Neutrophil (primary cell): Measurements from ENCODE around the gene NOXA1.
A peak's percentile ranks its signal among the peaks of the same experiment; 100 is the strongest.
"Not testable (repeated sequence)": the region's sequence is repeated elsewhere in the genome, so short reads cannot be mapped to it uniquely, and the experiment has no call there.

Experiments used
- H3K27ac ChIP-seq: fragments of 200-600 bp; sonication (generic); 2 replicates; pipeline ENCODE4 v1.5.1; 2016; ENCODE audit warnings: mild to moderate bottlenecking, moderate library complexity
- H3K27me3 ChIP-seq: fragments of 200-600 bp; sonication (generic); 2 replicates; pipeline ENCODE4 v1.6.0; 2016; ENCODE audit warnings: mild to moderate bottlenecking
- H3K36me3 ChIP-seq: fragments of 200-600 bp; sonication (generic); 2 replicates; pipeline ENCODE4 v1.5.1; 2017
- H3K4me1 ChIP-seq, 2 experiments: fragments of 200-600 bp in 1 of 2; sonication (generic) in 1 of 2; 1 replicate in 1 of 2; 2 replicates in 1 of 2; pipeline versions ENCODE4 v1.5.1 to v1.6.1; 2013 to 2016; ENCODE audit warnings: low read depth in 1 of 2, low read length in 1 of 2, mild to moderate bottlenecking in 1 of 2, moderate library complexity in 1 of 2; ENCODE audit not compliant: control insufficient read depth in 1 of 2, insufficient read depth in 1 of 2
- H3K4me3 ChIP-seq, 2 experiments: fragments of 200-600 bp in 1 of 2; sonication (generic) in 1 of 2; 1 replicate in 1 of 2; 2 replicates in 1 of 2; pipeline ENCODE4 v1.5.1; 2013 to 2016; ENCODE audit warnings: low read depth in 1 of 2, low read length in 1 of 2, mild to moderate bottlenecking in 1 of 2, moderate library complexity in 1 of 2
- H3K9me3 ChIP-seq: fragments of 200-600 bp; sonication (generic); 2 replicates; pipeline ENCODE4 v1.5.1; 2016
- CTCF ChIP-seq: fragments of 200-600 bp; sonication (generic); IDR thresholded peaks from 2 replicates; pipeline ENCODE4 v1.5.1; 2016; ENCODE audit warnings: antibody characterized with exemption

The NOXA1 gene

GRCh38 chr9:137448602-137448962, 25.4 kb downstream of the NOXA1 start:
- no peak overlapping the region for H3K27ac ChIP-seq
- H3K9me3 ChIP-seq: no peaks in the 10 kb centered on the region
- no peak for TF ChIP-seq CTCF
- peaks cover 43% of the 10 kb centered on the region for H3K27me3 ChIP-seq
- no peaks in the 10 kb centered on the region for H3K36me3 ChIP-seq
- H3K4me3 ChIP-seq: no peak overlapping the region
- H3K4me1 ChIP-seq: peaks cover 8 to 12% of the 10 kb centered on the region in 2 experiments

- no peak for TF ChIP-seq CTCF
- peaks cover 37% of the 10 kb centered on the region for H3K27me3 ChIP-seq
- H3K4me3 ChIP-seq: no peak overlapping the region
- no peaks in the 10 kb centered on the region for H3K36me3 ChIP-seq
- peaks cover 9 to 15% of the 10 kb centered on the region in 2 experiments for H3K4me1 ChIP-seq
- H3K27ac ChIP-seq: no peak overlapping the region
- no peaks in the 10 kb centered on the region for H3K9me3 ChIP-seq
Observed at GRCh38 chr9:137449081-137449844, 26.1 kb downstream of the NOXA1 start.

GRCh38 chr9:137449931-137450538, 26.8 kb downstream of the NOXA1 start:
- H3K27me3 ChIP-seq: peaks cover 29% of the 10 kb centered on the region
- TF ChIP-seq CTCF: no peak
- H3K4me3 ChIP-seq: no peak overlapping the region
- no peak overlapping the region for H3K27ac ChIP-seq
- H3K9me3 ChIP-seq: no peaks in the 10 kb centered on the region
- H3K36me3 ChIP-seq: no peaks in the 10 kb centered on the region
- H3K4me1 ChIP-seq: peaks cover 15 to 21% of the 10 kb centered on the region in 2 experiments

- not testable (repeated sequence) for H3K27ac ChIP-seq, H3K4me3 ChIP-seq, H3K9me3 ChIP-seq, H3K36me3 ChIP-seq
- Histone ChIP-seq H3K4me1 (peaks cover 15 to 21% of the 10 kb centered on the region in 2 experiments), H3K27me3 (peaks cover 22% of the 10 kb centered on the region)
Observed at GRCh38 chr9:137450539-137451222, 27.5 kb downstream of the NOXA1 start.

GRCh38 chr9:137451264-137452005, 28.2 kb downstream of the NOXA1 start:
- not testable (repeated sequence) for H3K4me3 ChIP-seq, H3K9me3 ChIP-seq, H3K36me3 ChIP-seq, H3K27ac ChIP-seq
- peaks cover 15 to 21% of the 10 kb centered on the region in 2 experiments for H3K4me1 ChIP-seq
- peaks cover 19% of the 10 kb centered on the region for H3K27me3 ChIP-seq

GRCh38 chr9:137452006-137452760, 29.0 kb downstream of the NOXA1 start:
- TF ChIP-seq CTCF: no peak
- peaks cover 19% of the 10 kb centered on the region for H3K27me3 ChIP-seq
- H3K27ac ChIP-seq: peak overlapping the region; percentile 48
- H3K36me3 ChIP-seq: no peaks in the 10 kb centered on the region
- peaks cover 15 to 21% of the 10 kb centered on the region in 2 experiments for H3K4me1 ChIP-seq
- no peaks in the 10 kb centered on the region for H3K9me3 ChIP-seq
- H3K4me3 ChIP-seq: no peak overlapping the region
